Adrenal gland (tissue), 12 donors: ENCODE measurements around the gene AADACL4. TPM values are rescaled to one million over a fixed set of nuclear protein-coding genes. Genes with fewer than 3 reads are reported as not detected.

Source experiments
- DNase-seq, 7 donors: peaks; one replicate each; pipeline ENCODE4 v3.0.0-alpha.2; 2019 to 2020
- H3K27ac ChIP-seq, 5 donors: fragments of 200-600 bp; sonication (generic) in 4 of 5; 1 replicate in 3 of 5; 2 replicates in 2 of 5; pipeline versions ENCODE4 v1.5.1 to v1.8.0; 2016 to 2020; ENCODE audit warnings: mild to moderate bottlenecking in 1 of 5
- H3K27me3 ChIP-seq: fragments of 200-600 bp; 2 replicates; pipeline ENCODE4 v1.8.0; 2021
- H3K36me3 ChIP-seq, 2 donors: fragments of 200-600 bp; replicated peaks in 1 of 2; 1 replicate in 1 of 2; 2 replicates in 1 of 2; pipeline versions ENCODE4 v1.5.1 to v1.8.0; 2018 to 2022
- H3K4me1 ChIP-seq, 2 donors: fragments of 200-600 bp; replicated peaks in 1 of 2; 1 replicate in 1 of 2; 2 replicates in 1 of 2; pipeline versions ENCODE4 v1.5.1 to v1.8.0; 2018 to 2021
- H3K4me3 ChIP-seq, 4 donors: fragments of 200-600 bp; sonication (generic) in 3 of 4; one replicate each; pipeline ENCODE4 v1.5.1; 2016 to 2018
- H3K9me3 ChIP-seq, 3 donors: fragments of 200-600 bp; sonication (generic) in 1 of 3; replicated peaks in 1 of 3; 1 replicate in 2 of 3; 2 replicates in 1 of 3; pipeline versions ENCODE4 v1.5.1 to v1.8.0; 2016 to 2021
- POLR2A ChIP-seq, 2 donors: fragments of 450-650 bp; IDR thresholded peaks; one replicate each; pipeline ENCODE4 v1.6.1; 2017; ENCODE audit warnings: antibody characterized with exemption in 2 of 2, mild to moderate bottlenecking in 2 of 2, moderate library complexity in 1 of 2
- WGBS, 4 donors: extraction: QIAGEN DNeasy Blood & Tissue Kit in 2 of 4; methylation state at CpG; one replicate each; pipeline versions ENCODE4 v1.1.5 to v1.1.7; 2013 to 2017; 5-methylcytosine and 5-hydroxymethylcytosine counted together
- intact Hi-C, 2 donors: fragments of 100-400 bp; cut with DNase I; formaldehyde crosslinking; loops; one replicate each; pipeline versions ENCODE4 v1.14.1 to v1.15.0; 2022 to 2023
- polyA plus RNA-seq, 3 donors: library from polyadenylated mRNA; stranded (reverse); fragments of 200-250 nt in 2 of 3; fragments of 350-450 nt in 1 of 3; fragmentation: Illumina TruSeq in 1 of 3; extraction: RNeasy Lipid Tissue Mini Kit (QIAGEN cat#74804) in 1 of 3; gene quantifications; one replicate each; pipeline ENCODE4 v1.2.3, GENCODE V29; 2013 to 2014
- total RNA-seq, 9 donors: library from RNA; depleted of rRNA in 4 of 9; stranded (reverse); fragments of >200 nt in 4 of 9; fragments of 120-200 nt in 1 of 9; fragmentation: NEBNext Ultra II Directional in 1 of 9; extraction: Animal tissue kit (Norgen Biotek cat#: 25700) in 1 of 9; gene quantifications; one replicate each; pipeline versions ENCODE4 v1.1.0 to v1.2.4, GENCODE V29; 2013 to 2023
- TF ChIP-seq, protein P1 (sequence below), 6 experiments: fragments of 450-650 bp in 4 of 6; fragments of 200-600 bp in 2 of 6; sonication (generic) in 1 of 6; IDR thresholded peaks; 1 replicate in 5 of 6; 2 replicates in 1 of 6; pipeline versions ENCODE4 v1.5.1 to v1.8.0; 2016 to 2021; ENCODE audit warnings: antibody characterized with exemption in 6 of 6, mild to moderate bottlenecking in 2 of 6, moderate library complexity in 1 of 6
- donor health status: healthy with polysubstance abuse.
- donor health status: Bipolar disorder and iron deficiency.
- donor health status: DM: yes; HTN: yes; CAD: no.
- donor health status: DM: no; HTN: no; CAD: no.
- donor health status: DM: no; HTN: no; CAD: no.
- donor health status: DM: yes; HTN: yes; CAD: no.

AADACL4 gene
- total and polyA plus RNA-seq, 12 donors: 0.06 to 0.16 (median 0.10) TPM; not detected in 9

DNA sequence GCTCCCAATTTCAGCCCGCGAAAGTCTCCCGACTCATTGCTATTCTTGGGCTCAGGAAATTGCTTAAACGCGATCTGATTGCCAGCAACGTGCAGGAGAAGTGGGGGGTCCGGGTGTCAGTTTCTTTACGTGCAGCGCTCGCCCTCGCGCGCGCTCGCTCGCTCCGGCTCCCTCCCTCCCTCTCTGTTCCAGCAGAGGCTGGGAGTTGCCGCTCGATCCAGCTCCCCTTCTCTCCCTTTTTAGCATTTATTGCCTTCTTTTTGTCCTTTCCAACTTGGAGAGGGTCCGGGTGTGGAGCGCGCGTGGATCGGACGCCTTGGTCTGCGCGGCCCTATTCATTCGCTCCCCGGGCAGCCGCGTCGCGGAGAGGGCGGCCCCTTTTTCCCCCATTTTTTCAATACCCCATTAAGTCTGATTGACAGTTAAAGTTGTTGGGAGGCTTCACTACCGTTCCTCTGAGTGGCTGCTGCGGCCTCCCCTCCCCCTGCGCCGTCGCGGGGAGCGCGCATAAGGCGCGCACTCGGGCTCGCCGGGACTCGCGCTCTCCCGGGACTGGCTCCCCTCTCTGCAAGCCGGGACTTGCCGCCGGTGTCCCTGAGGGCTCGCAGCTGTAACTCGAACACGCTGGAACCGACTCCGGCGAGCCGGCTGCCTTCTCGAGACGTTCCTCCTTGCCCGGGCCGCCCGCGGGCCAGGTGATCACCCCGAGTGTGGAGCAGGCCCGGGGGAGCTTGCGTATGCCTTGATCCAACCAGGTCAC, 25.8 kb upstream of the AADACL4 start, which contains the start of gene DHRS3:
DHRS3 (minus strand) TSS at position 310 of the 760 bp plus-strand sequence. CDS start 862 bp downstream, outside the sequence.
- intact Hi-C loops: loop anchor here (10.0 kb wide), 2 partner anchors 73 to 303 kb away; no protein-coding TSS in a partner anchor
- H3K27me3 ChIP-seq: no peaks in the 10 kb centered on the region
- no peaks in the 10 kb centered on the region for H3K9me3 ChIP-seq
- 0 to 1% (median 1%) methylated on average over 42 to 69 of the region's 69 CpGs for WGBS, 4 donors
- H3K36me3 ChIP-seq: no peaks in the 10 kb centered on the region
- H3K4me3 ChIP-seq: peak within 1 kb of the TSS; percentile 24 to 67 (median 54)
- peaks cover 17 to 58% of the 10 kb centered on the region in 2 donors for H3K4me1 ChIP-seq
- DNase-seq: peak; percentile 71 to 81 (median 76)
- peak within 1 kb of the TSS; percentile 67 to 94 (median 79) for H3K27ac ChIP-seq
- TF ChIP-seq, protein P1, sequence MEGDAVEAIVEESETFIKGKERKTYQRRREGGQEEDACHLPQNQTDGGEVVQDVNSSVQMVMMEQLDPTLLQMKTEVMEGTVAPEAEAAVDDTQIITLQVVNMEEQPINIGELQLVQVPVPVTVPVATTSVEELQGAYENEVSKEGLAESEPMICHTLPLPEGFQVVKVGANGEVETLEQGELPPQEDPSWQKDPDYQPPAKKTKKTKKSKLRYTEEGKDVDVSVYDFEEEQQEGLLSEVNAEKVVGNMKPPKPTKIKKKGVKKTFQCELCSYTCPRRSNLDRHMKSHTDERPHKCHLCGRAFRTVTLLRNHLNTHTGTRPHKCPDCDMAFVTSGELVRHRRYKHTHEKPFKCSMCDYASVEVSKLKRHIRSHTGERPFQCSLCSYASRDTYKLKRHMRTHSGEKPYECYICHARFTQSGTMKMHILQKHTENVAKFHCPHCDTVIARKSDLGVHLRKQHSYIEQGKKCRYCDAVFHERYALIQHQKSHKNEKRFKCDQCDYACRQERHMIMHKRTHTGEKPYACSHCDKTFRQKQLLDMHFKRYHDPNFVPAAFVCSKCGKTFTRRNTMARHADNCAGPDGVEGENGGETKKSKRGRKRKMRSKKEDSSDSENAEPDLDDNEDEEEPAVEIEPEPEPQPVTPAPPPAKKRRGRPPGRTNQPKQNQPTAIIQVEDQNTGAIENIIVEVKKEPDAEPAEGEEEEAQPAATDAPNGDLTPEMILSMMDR (IDR thresholded peaks at IDR 0.05): no peak
- peak in 1 of 2 donors; percentile 36 for TF ChIP-seq POLR2A (IDR thresholded peaks at IDR 0.05)

DNA sequence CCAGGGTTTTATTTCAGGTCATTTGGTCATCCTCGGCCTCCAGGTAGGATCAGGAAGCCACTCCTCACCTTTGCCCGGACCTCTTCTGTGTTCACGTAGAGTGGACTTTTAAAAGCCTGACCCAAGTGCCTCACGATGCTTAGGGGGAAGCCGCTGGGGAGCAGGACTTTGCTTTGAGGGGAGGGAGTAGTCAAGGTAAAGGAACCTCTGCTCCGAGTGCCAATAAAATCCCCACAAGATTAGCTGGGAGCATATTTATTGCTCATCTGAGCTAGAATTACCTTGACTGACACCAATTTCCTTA, 25.3 kb upstream of the AADACL4 start:
- Histone ChIP-seq H3K36me3 (no peaks in the 10 kb centered on the region), H3K27me3 (no peaks in the 10 kb centered on the region), H3K9me3 (no peaks in the 10 kb centered on the region), H3K4me1 (peaks cover 17 to 58% of the 10 kb centered on the region in 2 donors), H3K27ac (peak overlapping the region; percentile 67 to 92 (median 74)), H3K4me3 (peak overlapping the region in 3 of 4 donors; percentile 22 to 67 (median 44))
- WGBS, 4 donors: 5 to 14% (median 11%) methylated on average over 5 to 6 of the region's 6 CpGs
- DNase-seq: no peak
- intact Hi-C loops: loop anchor here (10.0 kb wide), 2 partner anchors 74 to 304 kb away; no protein-coding TSS in a partner anchor
- TF ChIP-seq, protein P1 (IDR thresholded peaks at IDR 0.05): no peak
- TF ChIP-seq POLR2A (IDR thresholded peaks at IDR 0.05): no peak

DNA sequence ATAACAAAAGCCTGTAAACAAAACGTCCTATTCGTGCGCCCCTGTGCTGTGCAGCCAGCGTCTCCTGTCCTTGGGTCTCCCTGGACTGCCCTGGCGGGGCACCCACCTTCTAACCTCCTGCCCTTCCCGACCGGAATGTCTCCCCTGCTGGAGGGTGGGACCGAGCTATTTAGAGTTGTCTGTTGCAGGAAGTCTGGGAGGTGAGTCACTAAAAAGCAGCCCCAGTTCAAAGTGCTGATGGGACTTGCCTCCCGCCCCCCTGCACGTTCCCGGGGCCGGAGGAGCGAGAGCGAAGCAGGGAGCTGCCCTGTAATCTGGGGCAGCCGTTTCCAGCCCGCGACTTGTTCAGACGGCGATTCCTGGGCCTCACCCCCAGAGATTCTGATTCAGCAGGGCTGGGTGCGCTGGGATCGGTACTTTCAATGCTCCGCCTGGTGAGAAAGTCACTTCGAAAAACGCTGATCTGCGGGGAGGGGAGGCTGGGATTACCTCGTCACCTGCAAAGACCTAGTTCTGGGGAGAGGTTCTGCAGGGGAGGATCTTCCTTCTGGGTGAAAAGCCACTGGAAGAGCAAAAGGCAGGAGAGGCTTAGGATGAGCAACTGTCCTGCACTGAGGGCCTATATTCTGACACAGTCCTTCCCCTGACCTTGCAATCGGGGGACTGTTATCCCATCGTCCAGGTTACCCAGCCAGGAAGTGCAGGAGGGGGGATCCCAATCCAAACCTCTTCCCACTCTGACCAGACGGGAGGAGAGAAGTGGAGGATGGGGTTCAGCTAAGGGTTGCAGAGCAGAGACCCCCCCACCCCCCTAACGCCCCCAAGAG, 24.7 kb upstream of the AADACL4 start:
- Histone ChIP-seq H3K27me3 (no peaks in the 10 kb centered on the region), H3K4me3 (peak overlapping the region in 3 of 4 donors; percentile 2 to 67 (median 44)), H3K9me3 (no peaks in the 10 kb centered on the region), H3K36me3 (no peaks in the 10 kb centered on the region), H3K4me1 (peaks cover 17 to 52% of the 10 kb centered on the region in 2 donors), H3K27ac (peak overlapping the region; percentile 67 to 92 (median 74))
- TF ChIP-seq POLR2A (IDR thresholded peaks at IDR 0.05): peak in 1 of 2 donors; percentile 42
- TF ChIP-seq, protein P1 (IDR thresholded peaks at IDR 0.05): peak in 1 of 6 experiments; percentile 10
- peak; percentile 66 to 82 (median 71) for DNase-seq
- 8 to 16% (median 12%) methylated on average over 18 to 30 of the region's 30 CpGs for WGBS, 4 donors
- intact Hi-C loops: loop anchor here (10.0 kb wide), 2 partner anchors 74 to 304 kb away; no protein-coding TSS in a partner anchor
